ENCODE results near the gene EXOSC9.
"Not testable (repeated sequence)": the region's sequence is repeated elsewhere in the genome, so short reads cannot be mapped to it uniquely, and the experiment has no call there.

Gene EXOSC9

GRCh38 chr4:121800961-121801714, at the start of gene EXOSC9:
Gene EXOSC9 (plus strand): TSS chr4:121801323. CDS start chr4:121801425, 102 bp downstream.
- peak; percentile 83 for DNase-seq (ENCODE audit: low read depth)

GRCh38 chr4:121752142-121752541, 49.0 kb upstream of the EXOSC9 start:
- not testable (repeated sequence) for DNase-seq (ENCODE audit: low read depth)

GRCh38 chr4:121758925-121759568, 42.1 kb upstream of the EXOSC9 start:
- DNase-seq (ENCODE audit: low read depth), result no peak

- DNase-seq (ENCODE audit: low read depth), result no peak
These were observed 40.9 kb upstream of the EXOSC9 start for GRCh38 chr4:121760205-121760604.

GRCh38 chr4:121764303-121764701, 36.8 kb upstream of the EXOSC9 start:
- no peak for DNase-seq (ENCODE audit: low read depth)

- no peak for DNase-seq (ENCODE audit: low read depth)
These were observed 36.3 kb upstream of the EXOSC9 start, which contains the start of gene SMIM43 for GRCh38 chr4:121764702-121765367. Gene SMIM43 (minus strand): TSS chr4:121765164. CDS start chr4:121765105, 59 bp downstream.

- no peak for DNase-seq (ENCODE audit: low read depth)
These were observed 35.8 kb upstream of the EXOSC9 start for GRCh38 chr4:121765368-121765705.

- DNase-seq (ENCODE audit: low read depth), result no peak
These were observed 35.1 kb upstream of the EXOSC9 start for GRCh38 chr4:121765971-121766538.

- no peak for DNase-seq (ENCODE audit: low read depth)
These were observed 34.0 kb upstream of the EXOSC9 start for GRCh38 chr4:121767166-121767565.

GRCh38 chr4:121769341-121769740, 31.8 kb upstream of the EXOSC9 start:
- DNase-seq (ENCODE audit: low read depth), result no peak

GRCh38 chr4:121771869-121772268, 29.3 kb upstream of the EXOSC9 start:
- DNase-seq (ENCODE audit: low read depth), result no peak

GRCh38 chr4:121773883-121774282, 27.2 kb upstream of the EXOSC9 start:
- DNase-seq (ENCODE audit: low read depth), result no peak

- no peak for DNase-seq (ENCODE audit: low read depth)
These were observed 24.3 kb upstream of the EXOSC9 start for GRCh38 chr4:121776610-121777401.

- DNase-seq (ENCODE audit: low read depth), result no peak
These were observed 23.5 kb upstream of the EXOSC9 start for GRCh38 chr4:121777625-121778024.

GRCh38 chr4:121778991-121779628, 22.0 kb upstream of the EXOSC9 start:
- no peak for DNase-seq (ENCODE audit: low read depth)

GRCh38 chr4:121783210-121783609, 17.9 kb upstream of the EXOSC9 start:
- no peak for DNase-seq (ENCODE audit: low read depth)

- DNase-seq (ENCODE audit: low read depth), result no peak
These were observed 16.7 kb upstream of the EXOSC9 start for GRCh38 chr4:121784401-121784800.

- DNase-seq (ENCODE audit: low read depth), result no peak
These were observed 16.1 kb upstream of the EXOSC9 start for GRCh38 chr4:121784975-121785374.

- no peak for DNase-seq (ENCODE audit: low read depth)
These were observed 15.6 kb upstream of the EXOSC9 start for GRCh38 chr4:121785479-121785878.

- DNase-seq (ENCODE audit: low read depth), result no peak
These were observed 14.9 kb upstream of the EXOSC9 start for GRCh38 chr4:121786221-121786620.

- no peak for DNase-seq (ENCODE audit: low read depth)
These were observed 12.2 kb upstream of the EXOSC9 start for GRCh38 chr4:121788896-121789295.

All from CMK (cell line).